Thyroid gland (tissue), 4 donors: ENCODE measurements around the gene MIGA2.

Experiments
- POLR2A ChIP-seq, 2 donors: fragments of 450-650 bp; IDR thresholded peaks; one replicate each; pipeline ENCODE4 v1.6.1; 2017; ENCODE audit warnings: antibody characterized with exemption in 2 of 2, mild to moderate bottlenecking in 2 of 2, moderate library complexity in 1 of 2
- TF ChIP-seq, protein P1 (sequence below), 6 experiments: fragments of 200-600 bp in 3 of 6; fragments of 450-650 bp in 3 of 6; sonication (generic) in 3 of 6; IDR thresholded peaks; one replicate each; pipeline ENCODE4 v1.5.1; 2016 to 2019; ENCODE audit warnings: antibody characterized with exemption in 6 of 6, mild to moderate bottlenecking in 2 of 6, inconsistent platforms in 1 of 6, moderate library complexity in 1 of 6

- TF ChIP-seq, protein P1, sequence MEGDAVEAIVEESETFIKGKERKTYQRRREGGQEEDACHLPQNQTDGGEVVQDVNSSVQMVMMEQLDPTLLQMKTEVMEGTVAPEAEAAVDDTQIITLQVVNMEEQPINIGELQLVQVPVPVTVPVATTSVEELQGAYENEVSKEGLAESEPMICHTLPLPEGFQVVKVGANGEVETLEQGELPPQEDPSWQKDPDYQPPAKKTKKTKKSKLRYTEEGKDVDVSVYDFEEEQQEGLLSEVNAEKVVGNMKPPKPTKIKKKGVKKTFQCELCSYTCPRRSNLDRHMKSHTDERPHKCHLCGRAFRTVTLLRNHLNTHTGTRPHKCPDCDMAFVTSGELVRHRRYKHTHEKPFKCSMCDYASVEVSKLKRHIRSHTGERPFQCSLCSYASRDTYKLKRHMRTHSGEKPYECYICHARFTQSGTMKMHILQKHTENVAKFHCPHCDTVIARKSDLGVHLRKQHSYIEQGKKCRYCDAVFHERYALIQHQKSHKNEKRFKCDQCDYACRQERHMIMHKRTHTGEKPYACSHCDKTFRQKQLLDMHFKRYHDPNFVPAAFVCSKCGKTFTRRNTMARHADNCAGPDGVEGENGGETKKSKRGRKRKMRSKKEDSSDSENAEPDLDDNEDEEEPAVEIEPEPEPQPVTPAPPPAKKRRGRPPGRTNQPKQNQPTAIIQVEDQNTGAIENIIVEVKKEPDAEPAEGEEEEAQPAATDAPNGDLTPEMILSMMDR (IDR thresholded peaks at IDR 0.05), result no peak
- no peak for TF ChIP-seq POLR2A (IDR thresholded peaks at IDR 0.05)
Observed at GRCh38 chr9:129014608-129015007, 21.8 kb upstream of the MIGA2 start.
